ENCODE data around the gene TMEM221.
"Not testable (repeated sequence)": the region's sequence is repeated elsewhere in the genome, so short reads cannot be mapped to it uniquely, and the experiment has no call there.

The TMEM221 gene

DNA sequence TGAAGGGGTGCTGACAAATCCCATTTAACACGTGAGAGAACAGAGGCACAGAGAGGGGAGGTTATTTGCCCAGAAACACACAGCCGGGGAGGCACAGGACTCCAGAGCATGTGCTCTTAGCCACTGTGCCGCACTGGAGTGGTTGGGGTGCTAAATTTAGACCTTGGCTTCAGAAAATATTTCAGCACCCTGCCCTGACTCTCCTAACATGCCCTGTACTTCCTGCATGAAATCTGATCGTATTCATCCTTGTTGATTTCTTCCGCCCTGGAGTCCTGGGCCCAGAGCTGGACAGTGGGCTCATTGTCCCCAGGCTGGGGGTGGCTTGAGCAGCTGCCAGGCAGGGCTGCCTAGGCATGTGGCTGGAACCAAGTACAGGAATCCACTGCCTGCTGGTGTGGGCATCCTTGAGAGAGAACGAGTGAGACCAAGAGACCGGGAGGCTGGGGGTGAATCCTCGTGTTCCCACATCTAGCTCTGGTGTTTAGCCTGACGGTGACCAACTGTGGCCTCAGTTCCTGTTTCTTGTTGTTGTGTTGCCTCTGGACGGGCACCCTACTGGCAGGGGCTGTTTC lies 27.2 kb upstream of the TMEM221 start:
- Histone ChIP-seq H3K4me3 (ENCODE audit: low read length, poor library complexity, severe bottlenecking) (no peak overlapping the region), H2AFZ (ENCODE audit: low read length) (no peak overlapping the region), H3K79me2 (ENCODE audit: insufficient read depth, low read length) (peaks cover 3% of the 10 kb centered on the region; the same call in 1 of the 2 replicates), H3F3A (ENCODE audit: low read depth) (no peaks in the 10 kb centered on the region; the same call in 1 of the 2 replicates), H3K4me1 (ENCODE audit: insufficient read depth, low read length, poor library complexity, severe bottlenecking) (peaks cover 20% of the 10 kb centered on the region), H3K9me2 (replicated peaks; ENCODE audit: low read depth, low read length) (no peaks in the 10 kb centered on the region), H3K27me3 (ENCODE audit: insufficient read depth, low read length, poor library complexity, severe bottlenecking) (no peaks in the 10 kb centered on the region), H4K20me1 (ENCODE audit: insufficient read depth, low read length, poor library complexity, severe bottlenecking) (no peaks in the 10 kb centered on the region), H3K9me3 (ENCODE audit: insufficient read depth, low read depth, low read length) (no peaks in the 10 kb centered on the region), H3K36me3 (ENCODE audit: insufficient read depth, low read length) (no peaks in the 10 kb centered on the region), H3K9ac (ENCODE audit: low read depth, low read length, poor library complexity, severe bottlenecking) (no peak overlapping the region), H3K4me2 (ENCODE audit: low read depth, low read length, poor library complexity, severe bottlenecking) (no peak overlapping the region)
- no peak for TF ChIP-seq EZH2phosphoT487 (IDR thresholded peaks at IDR 0.05; ENCODE audit: borderline replicate concordance)
- TF ChIP-seq, protein P1, sequence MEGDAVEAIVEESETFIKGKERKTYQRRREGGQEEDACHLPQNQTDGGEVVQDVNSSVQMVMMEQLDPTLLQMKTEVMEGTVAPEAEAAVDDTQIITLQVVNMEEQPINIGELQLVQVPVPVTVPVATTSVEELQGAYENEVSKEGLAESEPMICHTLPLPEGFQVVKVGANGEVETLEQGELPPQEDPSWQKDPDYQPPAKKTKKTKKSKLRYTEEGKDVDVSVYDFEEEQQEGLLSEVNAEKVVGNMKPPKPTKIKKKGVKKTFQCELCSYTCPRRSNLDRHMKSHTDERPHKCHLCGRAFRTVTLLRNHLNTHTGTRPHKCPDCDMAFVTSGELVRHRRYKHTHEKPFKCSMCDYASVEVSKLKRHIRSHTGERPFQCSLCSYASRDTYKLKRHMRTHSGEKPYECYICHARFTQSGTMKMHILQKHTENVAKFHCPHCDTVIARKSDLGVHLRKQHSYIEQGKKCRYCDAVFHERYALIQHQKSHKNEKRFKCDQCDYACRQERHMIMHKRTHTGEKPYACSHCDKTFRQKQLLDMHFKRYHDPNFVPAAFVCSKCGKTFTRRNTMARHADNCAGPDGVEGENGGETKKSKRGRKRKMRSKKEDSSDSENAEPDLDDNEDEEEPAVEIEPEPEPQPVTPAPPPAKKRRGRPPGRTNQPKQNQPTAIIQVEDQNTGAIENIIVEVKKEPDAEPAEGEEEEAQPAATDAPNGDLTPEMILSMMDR (conservative IDR thresholded peaks at IDR 0.05; ENCODE audit: low read length), result no peak

- not testable (repeated sequence) for H3K4me3 ChIP-seq (ENCODE audit: low read length, poor library complexity, severe bottlenecking); H3K9ac ChIP-seq (ENCODE audit: low read depth, low read length, poor library complexity, severe bottlenecking); H3K9me3 ChIP-seq (ENCODE audit: insufficient read depth, low read depth, low read length)
Observed at GRCh38 chr19:17475011-17475540, 26.6 kb upstream of the TMEM221 start.

DNA sequence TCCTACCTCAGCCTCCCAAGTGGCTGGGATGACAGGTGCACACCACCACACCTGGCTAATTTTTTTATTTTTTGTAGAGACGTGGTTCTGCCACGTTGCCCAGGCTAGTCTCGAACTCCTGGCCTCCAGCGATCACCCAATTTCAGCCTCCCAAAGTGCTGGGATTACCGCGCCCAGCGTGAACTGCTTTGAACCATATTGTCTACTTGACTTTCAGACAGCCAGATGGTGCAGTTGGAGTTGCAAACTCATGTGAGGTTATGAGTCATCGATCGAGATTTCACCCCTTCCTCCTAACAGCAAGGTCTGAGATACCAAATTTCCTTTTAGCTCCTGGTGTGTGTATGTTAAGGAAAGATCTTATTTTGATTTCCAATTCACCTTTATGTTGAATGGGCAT lies 24.6 kb upstream of the TMEM221 start:
- H2AFZ ChIP-seq (ENCODE audit: low read length), result no peak overlapping the region

More at GRCh38 chr19:17475011-17475540, 26.6 kb upstream of the TMEM221 start:
- not testable (repeated sequence) for H2AFZ ChIP-seq (ENCODE audit: low read length); H3F3A ChIP-seq (ENCODE audit: low read depth); H3K79me2 ChIP-seq (ENCODE audit: insufficient read depth, low read length); H3K27me3 ChIP-seq (ENCODE audit: insufficient read depth, low read length, poor library complexity, severe bottlenecking); H3K9me2 ChIP-seq (replicated peaks; ENCODE audit: low read depth, low read length); H3K4me2 ChIP-seq (ENCODE audit: low read depth, low read length, poor library complexity, severe bottlenecking); H4K20me1 ChIP-seq (ENCODE audit: insufficient read depth, low read length, poor library complexity, severe bottlenecking); H3K36me3 ChIP-seq (ENCODE audit: insufficient read depth, low read length)
- H3K4me1 ChIP-seq (ENCODE audit: insufficient read depth, low read length, poor library complexity, severe bottlenecking), result peaks cover 20% of the 10 kb centered on the region

More for the DNA sequence above, 24.6 kb upstream of the TMEM221 start:
- H3K4me1 ChIP-seq (ENCODE audit: insufficient read depth, low read length, poor library complexity, severe bottlenecking), result peaks cover 20% of the 10 kb centered on the region
- no peaks in the 10 kb centered on the region for H4K20me1 ChIP-seq (ENCODE audit: insufficient read depth, low read length, poor library complexity, severe bottlenecking)
- no peak overlapping the region for H3K9ac ChIP-seq (ENCODE audit: low read depth, low read length, poor library complexity, severe bottlenecking)
- TF ChIP-seq, protein P1 (conservative IDR thresholded peaks at IDR 0.05; ENCODE audit: low read length), result no peak
- TF ChIP-seq EZH2phosphoT487 (IDR thresholded peaks at IDR 0.05; ENCODE audit: borderline replicate concordance), result no peak
- H3K27me3 ChIP-seq (ENCODE audit: insufficient read depth, low read length, poor library complexity, severe bottlenecking), result no peaks in the 10 kb centered on the region
- H3K9me2 ChIP-seq (replicated peaks; ENCODE audit: low read depth, low read length), result no peaks in the 10 kb centered on the region
- H3K4me3 ChIP-seq (ENCODE audit: low read length, poor library complexity, severe bottlenecking), result no peak overlapping the region
- peak overlapping the region; percentile 31 for H3K4me2 ChIP-seq (ENCODE audit: low read depth, low read length, poor library complexity, severe bottlenecking)
- no peaks in the 10 kb centered on the region for H3K36me3 ChIP-seq (ENCODE audit: insufficient read depth, low read length)
- peaks cover 3% of the 10 kb centered on the region; the same call in 1 of the 2 replicates for H3K79me2 ChIP-seq (ENCODE audit: insufficient read depth, low read length)
- no peaks in the 10 kb centered on the region for H3K9me3 ChIP-seq (ENCODE audit: insufficient read depth, low read depth, low read length)
- no peaks in the 10 kb centered on the region; the same call in 1 of the 2 replicates for H3F3A ChIP-seq (ENCODE audit: low read depth)
